B cell (primary cell): ENCODE measurements around the gene IGF1R. TPM values are rescaled to one million over a fixed set of nuclear protein-coding genes. Genes with fewer than 3 reads are reported as not detected.

Experiments
- ATAC-seq: fragments of 200-7000 bp; cut with Tn5 transposase; one replicate; pipeline ENCODE4 v1.10.0; 2021; ENCODE audit warnings: low read depth, mild to moderate bottlenecking, moderate number of reproducible peaks, moderate library complexity
- CTCF ChIA-PET: fragments of 350-600 bp; sonication (Branson Sonifier 250); formaldehyde crosslinking; loops from one replicate; lab custom pipeline; 2021; ENCODE audit warnings: antibody characterized with exemption, inconsistent platforms; lab: Charles Lee
- POLR2A ChIA-PET: fragments of 350-600 bp; sonication (Branson Sonifier 250); formaldehyde crosslinking; loops from one replicate; lab custom pipeline; 2021; ENCODE audit warnings: antibody characterized with exemption; lab: Charles Lee
- DNase-seq: peaks from one replicate; pipeline ENCODE4 v3.0.0; 2013
- H2AFZ ChIP-seq: 2 replicates; pipeline ENCODE4 v1.6.1; 2012; ENCODE audit warnings: mild to moderate bottlenecking, low read depth, low read length; ENCODE audit not compliant: insufficient read depth, poor library complexity, severe bottlenecking
- H3K27ac ChIP-seq, 2 donors: 1 replicate in 1 of 2; 2 replicates in 1 of 2; pipeline ENCODE4 v1.5.1; 2012 to 2013; ENCODE audit warnings: low read length in 2 of 2, mild to moderate bottlenecking in 2 of 2, moderate library complexity in 1 of 2
- H3K27me3 ChIP-seq, 4 experiments: fragments of 200-600 bp in 1 of 4; sonication (generic) in 1 of 4; replicated peaks in 1 of 4; 1 replicate in 2 of 4; 2 replicates in 2 of 4; pipeline versions ENCODE4 v1.6.1 to v1.7.0; 2013 to 2016; ENCODE audit warnings: low read length in 3 of 4, mild to moderate bottlenecking in 2 of 4, mixed read lengths in 1 of 4, moderate library complexity in 1 of 4; ENCODE audit not compliant: insufficient read depth in 4 of 4, control insufficient read depth in 3 of 4; ENCODE audit errors: control extremely low read depth in 1 of 4
- H3K36me3 ChIP-seq, 2 experiments: replicated peaks in 1 of 2; 1 replicate in 1 of 2; 2 replicates in 1 of 2; pipeline versions ENCODE4 v1.6.1 to v1.7.1; 2013; ENCODE audit warnings: low read length in 1 of 2; ENCODE audit not compliant: insufficient read depth in 2 of 2, control insufficient read depth in 1 of 2; ENCODE audit errors: control extremely low read depth in 1 of 2, extremely low read depth in 1 of 2
- H3K4me1 ChIP-seq, 2 donors: fragments of 200-600 bp in 1 of 2; sonication (generic) in 1 of 2; 1 replicate in 1 of 2; 2 replicates in 1 of 2; pipeline versions ENCODE4 v1.5.1 to v1.6.1; 2013 to 2017; ENCODE audit warnings: low read length in 2 of 2; ENCODE audit not compliant: control insufficient read depth in 2 of 2, insufficient read depth in 2 of 2
- H3K4me2 ChIP-seq: replicated peaks from 2 replicates; pipeline ENCODE3; 2012; ENCODE audit warnings: mild to moderate bottlenecking, low read depth, low read length; ENCODE audit not compliant: poor library complexity, severe bottlenecking
- H3K4me3 ChIP-seq, 5 experiments: fragments of 200-600 bp in 1 of 5; sonication (generic) in 1 of 5; 1 replicate in 3 of 5; 2 replicates in 2 of 5; pipeline versions ENCODE4 v1.5.1 to v1.7.0; 2011 to 2016; ENCODE audit warnings: low read length in 4 of 5, mild to moderate bottlenecking in 4 of 5, low read depth in 2 of 5, control low read depth in 1 of 5, moderate library complexity in 1 of 5; ENCODE audit not compliant: insufficient read depth in 1 of 5; ENCODE audit errors: control extremely low read depth in 1 of 5, extremely low read depth in 1 of 5
- H3K79me2 ChIP-seq: fragments of 200-600 bp; sonication (generic); one replicate; pipeline ENCODE4 v1.6.0; 2016; ENCODE audit warnings: low read length; ENCODE audit not compliant: control insufficient read depth, insufficient read depth
- H3K9ac ChIP-seq: fragments of 200-600 bp; sonication (generic); 2 replicates; pipeline ENCODE4 v1.6.1; 2017; ENCODE audit warnings: mild to moderate bottlenecking, low read length, moderate library complexity
- H3K9me3 ChIP-seq, 3 donors: one replicate each; pipeline versions ENCODE4 v1.6.1 to v1.7.1; 2013; ENCODE audit warnings: low read length in 2 of 3; ENCODE audit not compliant: control insufficient read depth in 2 of 3, insufficient read depth in 1 of 3; ENCODE audit errors: control extremely low read depth in 1 of 3
- H4K20me1 ChIP-seq: 2 replicates; pipeline ENCODE4 v1.6.0; 2012; ENCODE audit warnings: mild to moderate bottlenecking, low read length; ENCODE audit not compliant: insufficient read depth, control insufficient read depth, poor library complexity, severe bottlenecking
- H3K27ac Mint-ChIP-seq: one replicate; pipeline ENCODE4 v1.8.0; 2021; ENCODE audit warnings: mixed read lengths
- H3K27me3 Mint-ChIP-seq: one replicate; pipeline ENCODE4 v1.8.0; 2021; ENCODE audit warnings: mixed read lengths
- H3K4me1 Mint-ChIP-seq: one replicate; pipeline ENCODE4 v1.8.0; 2021; ENCODE audit warnings: mixed read lengths
- H3K4me3 Mint-ChIP-seq: one replicate; pipeline ENCODE4 v1.8.0; 2021; ENCODE audit warnings: mixed read lengths
- H3K9me3 Mint-ChIP-seq: one replicate; pipeline ENCODE4 v1.8.0; 2022; ENCODE audit warnings: mixed read lengths; ENCODE audit not compliant: insufficient read depth
- CTCF ChIP-seq: fragments of 200-600 bp; IDR thresholded peaks from one replicate; pipeline ENCODE4 v1.8.0; 2022; ENCODE audit warnings: antibody characterized with exemption, mild to moderate bottlenecking
- EZH2 ChIP-seq: IDR thresholded peaks from 2 replicates; pipeline ENCODE4 v1.6.1; 2012; ENCODE audit warnings: borderline replicate concordance, low read depth, mild to moderate bottlenecking, moderate library complexity, low read length; ENCODE audit not compliant: insufficient read depth, poor library complexity, severe bottlenecking
- WGBS: methylation state at CpG from one replicate; pipeline ENCODE4 v1.1.5; 2013; ENCODE audit warnings: missing lambda C conversion rate; ENCODE audit not compliant: insufficient coverage; 5-methylcytosine and 5-hydroxymethylcytosine counted together
- intact Hi-C: fragments of 100-400 bp; cut with micrococcal nuclease; formaldehyde crosslinking; loops from one replicate; pipeline ENCODE4 v1.10.0; 2022
- polyA plus RNA-seq: library from polyadenylated mRNA; depleted of rRNA; stranded (reverse); fragments of >200 nt; gene quantifications from 2 replicates; pipeline ENCODE4 v1.2.3, GENCODE V29; 2012
- total RNA-seq, 2 donors: library from RNA; stranded (reverse); fragments of 120-200 nt in 1 of 2; gene quantifications; 1 replicate in 1 of 2; 2 replicates in 1 of 2; pipeline versions ENCODE4 v1.2.3 to v1.2.4, GENCODE V29; 2013 to 2022

Gene IGF1R
- total and polyA plus RNA-seq, 2 donors (not counting 1 experiment from before 2014, with no cell fraction given): 5.4 to 23.1 TPM

GRCh38 chr15:98909968-98910885 is 261.9 kb downstream of the IGF1R start:
- Mint-ChIP-seq H3K4me3 (no peak overlapping the region), H3K4me1 (peaks cover 3% of the 10 kb centered on the region), H3K9me3 (no peaks in the 10 kb centered on the region), H3K27ac (no peak overlapping the region), H3K27me3 (no peaks in the 10 kb centered on the region)
- H3K79me2 ChIP-seq: no peaks in the 10 kb centered on the region
- no peak overlapping the region for H3K4me2 ChIP-seq
- no peak overlapping the region for H3K27ac ChIP-seq
- WGBS: 97% methylated on average over 19 of the region's 21 CpGs
- peaks cover 4 to 5% of the 10 kb centered on the region in 2 donors for H3K4me1 ChIP-seq
- no peak for TF ChIP-seq EZH2
- no peak for TF ChIP-seq CTCF
- H4K20me1 ChIP-seq: no peaks in the 10 kb centered on the region
- H3K9ac ChIP-seq: no peak overlapping the region
- ATAC-seq: no peak
- H3K9me3 ChIP-seq: no peaks in the 10 kb centered on the region
- no peak for DNase-seq
- CTCF ChIA-PET: no interaction called here
- H3K27me3 ChIP-seq: no peaks in the 10 kb centered on the region
- intact Hi-C loops: no loop called here
- H2AFZ ChIP-seq: no peak overlapping the region
- POLR2A ChIA-PET: no interaction called here
- no peak overlapping the region for H3K4me3 ChIP-seq
- H3K36me3 ChIP-seq: peaks cover 7 to 25% of the 10 kb centered on the region in 2 experiments

DNA sequence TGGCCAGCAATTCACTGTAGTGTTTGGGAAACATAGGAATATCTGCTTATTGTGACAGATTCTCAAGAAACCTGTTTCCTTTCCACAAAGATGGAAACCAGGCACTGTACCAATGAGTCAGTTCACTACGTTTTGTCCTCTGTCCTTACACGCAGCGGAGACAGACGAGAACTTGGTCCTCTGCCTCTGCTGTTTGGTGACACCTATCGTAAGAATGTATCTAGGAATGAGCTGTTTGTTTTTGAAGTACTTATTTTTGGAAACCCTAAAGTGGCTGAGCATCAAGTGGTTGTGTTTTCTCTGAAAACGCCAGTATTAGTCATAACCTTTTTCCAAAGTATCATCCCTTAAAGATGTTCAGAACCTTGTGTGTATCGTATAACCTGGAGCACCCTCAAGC is 266.3 kb downstream of the IGF1R start:
- H3K4me2 ChIP-seq: no peak overlapping the region
- peaks cover 0 to 31% of the 10 kb centered on the region in 2 experiments for H3K36me3 ChIP-seq
- H3K4me1 ChIP-seq: peaks cover 4 to 8% of the 10 kb centered on the region in 2 donors
- 91% methylated on average over 6 of the region's 7 CpGs for WGBS
- H3K4me3 ChIP-seq: no peak overlapping the region
- CTCF ChIA-PET: no interaction called here
- intact Hi-C loops: no loop called here
- no peaks in the 10 kb centered on the region for H3K9me3 ChIP-seq
- H2AFZ ChIP-seq: no peak overlapping the region
- POLR2A ChIA-PET: no interaction called here
- TF ChIP-seq CTCF (no peak), EZH2 (no peak)
- H3K27me3 ChIP-seq: no peaks in the 10 kb centered on the region
- DNase-seq (no peak), ATAC-seq (no peak)
- H4K20me1 ChIP-seq: no peaks in the 10 kb centered on the region
- H3K79me2 ChIP-seq: no peaks in the 10 kb centered on the region
- H3K27ac ChIP-seq: no peak overlapping the region
- H3K27me3 Mint-ChIP-seq: no peaks in the 10 kb centered on the region
- no peak overlapping the region for H3K4me3 Mint-ChIP-seq
- no peak overlapping the region for H3K9ac ChIP-seq
- H3K9me3 Mint-ChIP-seq: no peaks in the 10 kb centered on the region
- peaks cover 7% of the 10 kb centered on the region for H3K4me1 Mint-ChIP-seq
- no peak overlapping the region for H3K27ac Mint-ChIP-seq
